Tibial nerve (tissue), 4 donors: ENCODE data around the gene GABPA.

Experiments used
- CTCF ChIP-seq, 5 experiments: fragments of 200-600 bp in 3 of 5; fragments of 450-650 bp in 2 of 5; sonication (generic) in 3 of 5; IDR thresholded peaks; one replicate each; pipeline ENCODE4 v1.5.1; 2016 to 2019; ENCODE audit warnings: antibody characterized with exemption in 5 of 5, mild to moderate bottlenecking in 3 of 5, moderate library complexity in 2 of 5
- EP300 ChIP-seq, 2 donors: sonication (generic); formaldehyde crosslinking; IDR thresholded peaks; one replicate each; pipeline ENCODE4 v1.6.1; 2017; ENCODE audit warnings: antibody characterized with exemption in 2 of 2, mild to moderate bottlenecking in 1 of 2
- POLR2A ChIP-seq, 2 donors: fragments of 450-650 bp; IDR thresholded peaks; one replicate each; pipeline ENCODE4 v1.6.1; 2017; ENCODE audit warnings: antibody characterized with exemption in 2 of 2, mild to moderate bottlenecking in 2 of 2, moderate library complexity in 2 of 2

GRCh38 chr21:25752416-25752815, 17.6 kb downstream of the GABPA start:
- TF ChIP-seq POLR2A (IDR thresholded peaks at IDR 0.05) (no peak), CTCF (IDR thresholded peaks at IDR 0.05) (no peak), EP300 (IDR thresholded peaks at IDR 0.05) (no peak)
